Kidney epithelial cell (primary cell): ENCODE results near the gene CFAP92. TPM values are rescaled to one million over a fixed set of nuclear protein-coding genes. Genes with fewer than 3 reads are reported as not detected.

Source experiments
- DNase-seq: peaks from one replicate; pipeline ENCODE4 v3.0.0-alpha.2; 2010; ENCODE audit warnings: low read depth
- H3K27me3 ChIP-seq: 2 replicates; pipeline ENCODE4 v1.6.0; 2011; ENCODE audit warnings: low read length; ENCODE audit not compliant: control insufficient read depth, insufficient read depth
- H3K36me3 ChIP-seq: 2 replicates; pipeline ENCODE4 v1.5.1; 2011; ENCODE audit warnings: low read length; ENCODE audit not compliant: control insufficient read depth, insufficient read depth
- H3K4me3 ChIP-seq: 2 replicates; pipeline ENCODE4 v1.5.1; 2011; ENCODE audit warnings: low read depth, mild to moderate bottlenecking, control low read depth, low read length
- total RNA-seq: library from RNA; depleted of rRNA; stranded (reverse); fragments of >200 nt; gene quantifications from 2 replicates; pipeline ENCODE4 v1.2.3, GENCODE V29; 2015
- TF ChIP-seq, protein P1 (sequence below): IDR thresholded peaks from 2 replicates; pipeline ENCODE4 v1.5.1; 2011; ENCODE audit warnings: mild to moderate bottlenecking, moderate library complexity, low read length, control low read depth, inconsistent platforms; ENCODE audit not compliant: insufficient read depth, poor library complexity, severe bottlenecking

CFAP92 gene
- total RNA-seq, 1 donor from 2014 or later, result 0.50 TPM

DNA sequence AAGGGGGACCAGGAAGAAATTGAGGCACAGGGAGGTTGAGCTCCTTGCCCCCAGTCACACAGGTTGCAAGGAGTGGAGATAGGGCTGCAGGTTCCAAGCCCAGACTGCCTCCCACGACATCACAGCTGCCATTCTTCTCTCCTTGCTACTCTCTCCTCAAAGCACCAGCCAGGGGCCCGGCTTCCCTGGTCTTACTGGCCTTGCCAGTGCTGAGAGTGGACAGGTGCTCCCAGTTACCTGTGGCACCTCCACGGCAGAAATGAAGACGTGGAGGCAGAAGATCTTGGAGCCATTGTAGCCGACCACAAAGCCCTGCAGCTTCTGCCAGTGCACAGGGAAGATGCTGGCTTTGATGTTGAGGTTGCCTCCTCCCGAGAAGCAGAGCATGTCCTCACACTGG is 132.4 kb downstream of the CFAP92 start:
- no peak for DNase-seq
- TF ChIP-seq, protein P1, sequence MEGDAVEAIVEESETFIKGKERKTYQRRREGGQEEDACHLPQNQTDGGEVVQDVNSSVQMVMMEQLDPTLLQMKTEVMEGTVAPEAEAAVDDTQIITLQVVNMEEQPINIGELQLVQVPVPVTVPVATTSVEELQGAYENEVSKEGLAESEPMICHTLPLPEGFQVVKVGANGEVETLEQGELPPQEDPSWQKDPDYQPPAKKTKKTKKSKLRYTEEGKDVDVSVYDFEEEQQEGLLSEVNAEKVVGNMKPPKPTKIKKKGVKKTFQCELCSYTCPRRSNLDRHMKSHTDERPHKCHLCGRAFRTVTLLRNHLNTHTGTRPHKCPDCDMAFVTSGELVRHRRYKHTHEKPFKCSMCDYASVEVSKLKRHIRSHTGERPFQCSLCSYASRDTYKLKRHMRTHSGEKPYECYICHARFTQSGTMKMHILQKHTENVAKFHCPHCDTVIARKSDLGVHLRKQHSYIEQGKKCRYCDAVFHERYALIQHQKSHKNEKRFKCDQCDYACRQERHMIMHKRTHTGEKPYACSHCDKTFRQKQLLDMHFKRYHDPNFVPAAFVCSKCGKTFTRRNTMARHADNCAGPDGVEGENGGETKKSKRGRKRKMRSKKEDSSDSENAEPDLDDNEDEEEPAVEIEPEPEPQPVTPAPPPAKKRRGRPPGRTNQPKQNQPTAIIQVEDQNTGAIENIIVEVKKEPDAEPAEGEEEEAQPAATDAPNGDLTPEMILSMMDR, result no peak
- no peaks in the 10 kb centered on the region for H3K27me3 ChIP-seq
- no peak overlapping the region for H3K4me3 ChIP-seq
- H3K36me3 ChIP-seq, result no peaks in the 10 kb centered on the region

Other genes with a start within 250 kb of the CFAP92 start
- 32.9 and 38.1 TPM in 2 replicates for gene ACAD9, start 114.5 kb downstream of the CFAP92 start, total RNA-seq
- 0.14 TPM in 1 of 2 replicates, not detected in the other for gene EFCC1, start 7.2 kb upstream of the CFAP92 start, total RNA-seq
- gene GP9, start 66.7 kb upstream of the CFAP92 start, total RNA-seq, result not detected in 2 replicates
- 54.6 and 58.0 TPM in 2 replicates for gene RAB43, start 127.7 kb upstream of the CFAP92 start, total RNA-seq
- 21.2 and 27.7 TPM in 2 replicates for gene ISY1, start 167.0 kb upstream of the CFAP92 start, total RNA-seq
- 256 and 271 TPM in 2 replicates for gene CNBP, start 189.8 kb upstream of the CFAP92 start, total RNA-seq